ENCODE results near the gene CRK.
"Not testable (repeated sequence)": the region's sequence is repeated elsewhere in the genome, so short reads cannot be mapped to it uniquely, and the experiment has no call there.

Gene CRK

GRCh38 chr17:1379930-1380313, 76.1 kb downstream of the CRK start:
- no peak for DNase-seq

- DNase-seq = no peak
Measured at GRCh38 chr17:1379208-1379929, 76.7 kb downstream of the CRK start.

- not testable (repeated sequence) for DNase-seq
Measured at GRCh38 chr17:1378476-1378860, 77.6 kb downstream of the CRK start.

GRCh38 chr17:1377334-1377733, 78.7 kb downstream of the CRK start:
- no peak for DNase-seq

GRCh38 chr17:1376061-1376460, 80.0 kb downstream of the CRK start:
- no peak for DNase-seq

- DNase-seq = no peak
Measured at GRCh38 chr17:1375615-1376014, 80.4 kb downstream of the CRK start.

- DNase-seq = peak; percentile 17
Measured at GRCh38 chr17:1374431-1375177, 81.4 kb downstream of the CRK start.

- no peak for DNase-seq
Measured at GRCh38 chr17:1373707-1374237, 82.3 kb downstream of the CRK start.

- DNase-seq = no peak
Measured at GRCh38 chr17:1372618-1373017, 83.4 kb downstream of the CRK start.

- DNase-seq = no peak
Measured at GRCh38 chr17:1371893-1372590, 84.0 kb downstream of the CRK start.

Measured in NCI-H226 (cell line).